HCT116 (cell line): Measurements from ENCODE around the gene CCDC182. TPM values are rescaled to one million over a fixed set of nuclear protein-coding genes. Genes with fewer than 3 reads are reported as not detected.

ENCODE experiments used
- ATAC-seq: fragments of 200-7000 bp; cut with Tn5 transposase; 2 replicates; pipeline ENCODE4 v1.9.1; 2020; ENCODE audit warnings: mild to moderate bottlenecking, moderate library complexity
- BruUV-seq: library from RNA; stranded (reverse); fragments of 400-500 nt; replicated peaks from 2 replicates; lab custom pipeline; 2021; lab: Mats Ljungman, UMichigan
- CTCF ChIA-PET: fragments of 300-600 bp; sonication (Branson Sonifier 250); formaldehyde crosslinking; loops from one replicate; lab custom pipeline; 2021; ENCODE audit warnings: antibody characterized with exemption; lab: Charles Lee
- POLR2A ChIA-PET: fragments of 300-600, 350-600 bp; sonication (Branson Sonifier 250); formaldehyde crosslinking; loops from one replicate; lab custom pipeline; 2021; ENCODE audit warnings: antibody characterized with exemption; lab: Charles Lee
- RAD21 ChIA-PET, 2 experiments: fragments of 300-600 bp; sonication (Branson Sonifier 250); formaldehyde crosslinking; loops; one replicate each; lab custom pipeline; 2023; ENCODE audit warnings: low total read pairs in 2 of 2; ENCODE audit not compliant: uncharacterized antibody in 2 of 2, unreplicated experiment in 2 of 2, low non-redundant PET in 1 of 2; lab: Charles Lee
- DNase-seq: peaks from one replicate; pipeline ENCODE4 v3.0.0-alpha.2; 2010; ENCODE audit warnings: low read depth, low spot score
- H2AFZ ChIP-seq: fragments of 200-600 bp; shearing (Covaris generic), sonication (generic); 2 replicates; pipeline ENCODE4 v1.6.1; 2017; ENCODE audit warnings: low read depth, mixed run types, mixed read lengths, antibody characterized with exemption, low read length; ENCODE audit not compliant: poor library complexity, severe bottlenecking
- H3K27ac ChIP-seq: 2 replicates; pipeline ENCODE4 v1.5.1; 2012; ENCODE audit warnings: low read depth, low read length
- H3K27me3 ChIP-seq: fragments of 200-600 bp; sonication (generic); 2 replicates; pipeline ENCODE4 v1.6.1; 2016; ENCODE audit warnings: mixed run types, low read length, mixed read lengths; ENCODE audit not compliant: insufficient read depth
- H3K36me3 ChIP-seq, 2 experiments: fragments of 200-500 bp in 1 of 2; fragments of 200-600 bp in 1 of 2; sonication (Bioruptor generic) in 1 of 2; sonication (generic) in 1 of 2; 2 replicates each; pipeline versions ENCODE4 v1.5.1 to v1.6.1; 2014 to 2016; ENCODE audit warnings: low read length in 2 of 2, inconsistent platforms in 1 of 2, mixed read lengths in 1 of 2, mixed run types in 1 of 2; ENCODE audit not compliant: insufficient read depth in 2 of 2, control insufficient read depth in 1 of 2
- H3K4me1 ChIP-seq, 2 experiments: fragments of 200-600 bp in 1 of 2; sonication (generic) in 1 of 2; 2 replicates each; pipeline versions ENCODE4 v1.5.1 to v1.6.1; 2012 to 2017; ENCODE audit warnings: low read length in 2 of 2, inconsistent platforms in 1 of 2, mild to moderate bottlenecking in 1 of 2, mixed read lengths in 1 of 2, mixed run types in 1 of 2, moderate library complexity in 1 of 2; ENCODE audit not compliant: insufficient read depth in 2 of 2, control insufficient read depth in 1 of 2
- H3K4me2 ChIP-seq: fragments of 200-600 bp; sonication (generic); 2 replicates; pipeline ENCODE4 v1.6.1; 2017; ENCODE audit warnings: mixed run types, low read length, mixed read lengths
- H3K4me3 ChIP-seq, 2 experiments: fragments of 200-600 bp in 1 of 2; sonication (generic) in 1 of 2; replicated peaks in 1 of 2; 2 replicates each; pipeline ENCODE4 v1.5.1; 2011 to 2016; ENCODE audit warnings: low read length in 2 of 2, control low read depth in 1 of 2, low read depth in 1 of 2, mild to moderate bottlenecking in 1 of 2, mixed read lengths in 1 of 2, mixed run types in 1 of 2
- H3K79me2 ChIP-seq: fragments of 200-600 bp; sonication (generic); 2 replicates; pipeline ENCODE4 v1.6.1; 2017; ENCODE audit warnings: mild to moderate bottlenecking, mixed run types, low read length, moderate library complexity, mixed read lengths; ENCODE audit not compliant: insufficient read depth
- H3K9ac ChIP-seq: fragments of 200-600 bp; sonication (generic); 2 replicates; pipeline ENCODE4 v1.6.1; 2016; ENCODE audit warnings: low read length, mixed read lengths
- H3K9me2 ChIP-seq: fragments of 200-600 bp; sonication (generic), shearing (Covaris generic); 2 replicates; pipeline ENCODE4 v1.6.1; 2017; ENCODE audit warnings: mixed run types, mild to moderate bottlenecking, moderate library complexity; ENCODE audit not compliant: insufficient read depth
- H3K9me3 ChIP-seq, 2 experiments: fragments of 200-500 bp in 1 of 2; fragments of 200-600 bp in 1 of 2; sonication (Bioruptor generic) in 1 of 2; sonication (generic) in 1 of 2; 2 replicates each; pipeline ENCODE4 v1.6.1; 2014 to 2017; ENCODE audit warnings: low read length in 2 of 2, mixed read lengths in 2 of 2, inconsistent platforms in 1 of 2, low read depth in 1 of 2, mild to moderate bottlenecking in 1 of 2, mixed run types in 1 of 2, moderate library complexity in 1 of 2; ENCODE audit not compliant: control insufficient read depth in 1 of 2, insufficient read depth in 1 of 2
- H4K20me1 ChIP-seq: fragments of 200-600 bp; sonication (generic), shearing (Covaris generic); 2 replicates; pipeline ENCODE4 v1.6.1; 2017; ENCODE audit warnings: mixed run types, mild to moderate bottlenecking, moderate library complexity; ENCODE audit not compliant: insufficient read depth
- CBX3 ChIP-seq: IDR thresholded peaks from 2 replicates; pipeline ENCODE4 v1.6.1; 2012; ENCODE audit warnings: low read depth
- CEBPB ChIP-seq: IDR thresholded peaks from 2 replicates; pipeline ENCODE4 v1.6.1; 2012; ENCODE audit warnings: low read depth
- EGR1 ChIP-seq: IDR thresholded peaks from 2 replicates; pipeline ENCODE4 v1.6.1; 2012; ENCODE audit warnings: low read depth
- ELF1 ChIP-seq: IDR thresholded peaks from 2 replicates; pipeline ENCODE4 v1.6.1; 2012; ENCODE audit warnings: low read depth, borderline replicate concordance
- EZH2 ChIP-seq: fragments of 200-600 bp; sonication (generic); IDR thresholded peaks from 2 replicates; pipeline ENCODE4 v1.6.1; 2017; ENCODE audit warnings: antibody characterized with exemption, mixed run types
- FOSL1 ChIP-seq: IDR thresholded peaks from 2 replicates; pipeline ENCODE4 v1.6.1; 2012; ENCODE audit warnings: low read depth
- JUND ChIP-seq: IDR thresholded peaks from 2 replicates; pipeline ENCODE4 v1.6.1; 2012
- POLR2A ChIP-seq: IDR thresholded peaks from 2 replicates; pipeline ENCODE4 v1.7.0; 2011; ENCODE audit warnings: borderline replicate concordance; ENCODE audit not compliant: insufficient read depth, insufficient read length; ENCODE audit errors: extremely low read depth
- POLR2AphosphoS5 ChIP-seq: IDR thresholded peaks from 2 replicates; pipeline ENCODE4 v1.6.1; 2011; ENCODE audit warnings: mild to moderate bottlenecking, low read depth, low read length, moderate library complexity
- RAD21 ChIP-seq: IDR thresholded peaks from 2 replicates; pipeline ENCODE4 v1.6.1; 2012; ENCODE audit warnings: low read depth, mild to moderate bottlenecking
- SIN3A ChIP-seq: IDR thresholded peaks from 2 replicates; pipeline ENCODE4 v1.6.1; 2012; ENCODE audit warnings: low read depth
- SP1 ChIP-seq: IDR thresholded peaks from 2 replicates; pipeline ENCODE4 v1.6.1; 2012; ENCODE audit warnings: low read depth
- SRF ChIP-seq: IDR thresholded peaks from 2 replicates; pipeline ENCODE4 v1.6.1; 2012; ENCODE audit warnings: low read depth
- ZNF274 ChIP-seq: fragments of 200-500 bp; sonication (Bioruptor generic); IDR thresholded peaks from 2 replicates; pipeline ENCODE4 v1.6.1; 2014; ENCODE audit warnings: mild to moderate bottlenecking, low read depth, low read length, inconsistent platforms
- intact Hi-C: fragments of 100-400 bp; cut with micrococcal nuclease; formaldehyde crosslinking; loops from 2 replicates; pipeline ENCODE4 v1.10.0; 2022
- total RNA-seq: library from RNA; stranded (reverse); gene quantifications from one replicate; pipeline ENCODE4 v1.2.1, GENCODE V29; 2021; ENCODE audit not compliant: unreplicated experiment
- TF ChIP-seq, protein P1 (sequence below), 3 experiments: fragments of 200-600 bp in 1 of 3; sonication (generic) in 1 of 3; IDR thresholded peaks in 2 of 3; conservative IDR thresholded peaks in 1 of 3; 2 replicates each; pipeline ENCODE4 v1.5.1; 2012 to 2017; ENCODE audit warnings: low read depth in 2 of 3, low read length in 2 of 3, antibody characterized with exemption in 1 of 3, borderline replicate concordance in 1 of 3, control low read depth in 1 of 3, mild to moderate bottlenecking in 1 of 3, mixed read lengths in 1 of 3, mixed run types in 1 of 3, moderate library complexity in 1 of 3; ENCODE audit not compliant: insufficient read depth in 1 of 3

Gene CCDC182
- total RNA-seq, 1 experiment from 2014 or later: not detected

DNA sequence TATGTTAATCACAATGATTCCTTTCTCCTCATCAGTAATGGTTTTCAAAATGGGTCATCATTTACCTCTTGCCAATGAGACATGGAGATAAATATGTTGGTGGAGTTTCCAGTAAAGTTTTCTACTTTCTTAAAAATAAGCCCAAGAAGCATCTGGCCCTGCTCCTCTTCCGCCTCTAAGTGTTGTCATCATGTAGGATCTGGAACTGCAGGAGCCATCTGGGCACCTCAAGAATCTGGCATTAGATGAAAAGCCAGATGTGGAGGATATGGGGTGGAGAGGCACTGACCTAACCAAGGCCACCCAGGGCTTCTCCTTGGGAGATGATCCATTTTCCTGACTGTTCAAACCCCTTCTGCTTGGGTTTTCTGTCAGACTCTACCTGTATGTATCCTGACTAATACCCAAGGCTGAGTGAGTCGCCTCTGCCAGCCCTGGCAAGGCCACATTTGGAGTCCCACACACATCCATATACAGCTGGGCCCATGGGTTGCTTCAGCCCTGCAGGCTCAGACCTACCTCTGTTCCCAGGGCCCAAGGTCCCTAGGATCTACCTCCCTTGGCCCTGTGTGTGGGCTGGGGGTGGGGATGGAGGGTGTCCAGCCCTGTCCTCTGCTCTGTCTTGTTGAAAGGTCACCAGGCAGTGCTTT lies 24.6 kb downstream of the CCDC182 start:
- no peaks in the 10 kb centered on the region for H3K79me2 ChIP-seq
- BruUV-seq: no TSS peak
- H3K9ac ChIP-seq: no peak overlapping the region
- DNase-seq (no peak), ATAC-seq (no peak)
- no peak overlapping the region for H3K4me3 ChIP-seq
- H4K20me1 ChIP-seq: no peaks in the 10 kb centered on the region
- ChIA-PET CTCF (no interaction called here), RAD21 (no interaction called here), POLR2A (no interaction called here)
- no peaks in the 10 kb centered on the region for H3K9me3 ChIP-seq
- H3K4me1 ChIP-seq: no peaks in the 10 kb centered on the region
- H3K27me3 ChIP-seq: peaks cover 44% of the 10 kb centered on the region; the same call in 1 of the 2 replicates
- TF ChIP-seq RAD21 (no peak), FOSL1 (no peak), POLR2AphosphoS5 (no peak), SRF (no peak), JUND (no peak), CBX3 (no peak)
- H3K27ac ChIP-seq: no peak overlapping the region
- no peak overlapping the region for H3K4me2 ChIP-seq
- H3K9me2 ChIP-seq: no peaks in the 10 kb centered on the region
- intact Hi-C loops: no loop called here
- no peak overlapping the region for H2AFZ ChIP-seq
- H3K36me3 ChIP-seq: no peaks in the 10 kb centered on the region

DNA sequence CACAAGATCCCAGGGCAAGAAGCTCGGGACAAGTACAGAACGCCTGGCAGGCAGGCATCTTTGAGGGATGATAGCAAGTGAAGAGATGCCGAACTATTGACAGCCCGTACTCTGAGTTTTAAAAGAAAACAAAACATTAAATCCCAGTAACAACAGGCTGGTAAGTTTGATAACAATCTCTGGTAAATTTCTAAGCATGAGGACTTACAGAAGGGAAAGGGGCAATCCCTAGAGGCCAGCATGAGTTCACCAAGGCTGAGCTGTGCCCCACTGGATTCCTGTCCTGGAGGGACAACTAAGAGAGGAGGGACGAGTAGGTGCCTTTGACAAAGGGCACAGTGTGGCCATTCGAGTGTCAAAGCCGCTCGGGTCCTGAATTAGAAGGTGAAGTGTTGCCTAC lies 26.2 kb downstream of the CCDC182 start:
- intact Hi-C loops: no loop called here
- no TSS peak for BruUV-seq
- Histone ChIP-seq H3K9ac (no peak overlapping the region), H3K79me2 (no peaks in the 10 kb centered on the region), H3K9me3 (no peaks in the 10 kb centered on the region), H3K27me3 (peaks cover 56% of the 10 kb centered on the region; the same call in 1 of the 2 replicates), H2AFZ (no peak overlapping the region), H3K4me2 (no peak overlapping the region), H3K4me3 (no peak overlapping the region), H3K4me1 (no peaks in the 10 kb centered on the region), H3K27ac (no peak overlapping the region), H3K36me3 (no peaks in the 10 kb centered on the region), H3K9me2 (no peaks in the 10 kb centered on the region), H4K20me1 (no peaks in the 10 kb centered on the region)
- RAD21 ChIA-PET: no interaction called here
- no peak for ATAC-seq
- no peak for TF ChIP-seq POLR2A
- no peak for TF ChIP-seq ZNF274
- TF ChIP-seq SIN3A: no peak
- no peak for TF ChIP-seq SP1
- TF ChIP-seq SRF: no peak
- TF ChIP-seq CEBPB: no peak
- TF ChIP-seq JUND: no peak
- TF ChIP-seq, protein P1, sequence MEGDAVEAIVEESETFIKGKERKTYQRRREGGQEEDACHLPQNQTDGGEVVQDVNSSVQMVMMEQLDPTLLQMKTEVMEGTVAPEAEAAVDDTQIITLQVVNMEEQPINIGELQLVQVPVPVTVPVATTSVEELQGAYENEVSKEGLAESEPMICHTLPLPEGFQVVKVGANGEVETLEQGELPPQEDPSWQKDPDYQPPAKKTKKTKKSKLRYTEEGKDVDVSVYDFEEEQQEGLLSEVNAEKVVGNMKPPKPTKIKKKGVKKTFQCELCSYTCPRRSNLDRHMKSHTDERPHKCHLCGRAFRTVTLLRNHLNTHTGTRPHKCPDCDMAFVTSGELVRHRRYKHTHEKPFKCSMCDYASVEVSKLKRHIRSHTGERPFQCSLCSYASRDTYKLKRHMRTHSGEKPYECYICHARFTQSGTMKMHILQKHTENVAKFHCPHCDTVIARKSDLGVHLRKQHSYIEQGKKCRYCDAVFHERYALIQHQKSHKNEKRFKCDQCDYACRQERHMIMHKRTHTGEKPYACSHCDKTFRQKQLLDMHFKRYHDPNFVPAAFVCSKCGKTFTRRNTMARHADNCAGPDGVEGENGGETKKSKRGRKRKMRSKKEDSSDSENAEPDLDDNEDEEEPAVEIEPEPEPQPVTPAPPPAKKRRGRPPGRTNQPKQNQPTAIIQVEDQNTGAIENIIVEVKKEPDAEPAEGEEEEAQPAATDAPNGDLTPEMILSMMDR (IDR thresholded peaks at IDR 0.05 in 2 of 3, conservative IDR thresholded peaks at IDR 0.05 in 1 of 3; ENCODE audit: borderline replicate concordance in 1 of 3, insufficient read depth in 1 of 3, low read depth in 2 of 3, low read length in 2 of 3): no peak
- no peak for TF ChIP-seq EZH2
- no peak for TF ChIP-seq EGR1
- no peak for TF ChIP-seq POLR2AphosphoS5
- TF ChIP-seq ELF1: no peak
- TF ChIP-seq RAD21: no peak
- CTCF ChIA-PET: no interaction called here
- no peak for DNase-seq
- POLR2A ChIA-PET: no interaction called here
